Endothelial cell of umbilical vein (primary cell): ENCODE results near the gene CLIC4. TPM values are rescaled to one million over a fixed set of nuclear protein-coding genes. Genes with fewer than 3 reads are reported as not detected.

ENCODE experiments used
- BruUV-seq: library from RNA; stranded (reverse); fragments of 400-500 nt; replicated peaks from 2 replicates; lab custom pipeline; 2021; lab: Mats Ljungman, UMichigan
- CTCF ChIA-PET: fragments of 300-600, 350-600 bp; sonication (Branson Sonifier 250); formaldehyde crosslinking; loops from one replicate; lab custom pipeline; 2021; ENCODE audit warnings: antibody characterized with exemption, inconsistent platforms; lab: Charles Lee
- POLR2A ChIA-PET: fragments of 300-600, 350-600 bp; sonication (Branson Sonifier 250); formaldehyde crosslinking; loops from one replicate; lab custom pipeline; 2021; ENCODE audit warnings: antibody characterized with exemption, inconsistent platforms; lab: Charles Lee
- DNase-seq: peaks from one replicate; pipeline ENCODE4 v3.0.0-alpha.2; 2011; ENCODE audit warnings: low read depth, low spot score
- FAIRE-seq: peaks from 2 replicates; lab custom pipeline; 2011; peaks lifted over from hg19 to GRCh38; lab: Jason Lieb, UNC
- H2AFZ ChIP-seq: 2 replicates; pipeline ENCODE4 v1.6.0; 2012; ENCODE audit warnings: low read depth, low read length, control low read depth, inconsistent platforms
- H3K27ac ChIP-seq: 2 replicates; pipeline ENCODE4 v1.5.1; 2011; ENCODE audit warnings: low read depth, mild to moderate bottlenecking, control low read depth, low read length, moderate library complexity; ENCODE audit not compliant: insufficient read depth
- H3K27me3 ChIP-seq, 2 experiments: 2 replicates each; pipeline versions ENCODE4 v1.6.0 to v1.6.1; 2011; ENCODE audit warnings: low read length in 2 of 2, mixed read lengths in 1 of 2; ENCODE audit not compliant: control insufficient read depth in 2 of 2, insufficient read depth in 2 of 2
- H3K36me3 ChIP-seq, 2 experiments: 2 replicates in 1 of 2; 3 replicates in 1 of 2; pipeline ENCODE4 v1.5.1; 2011; ENCODE audit warnings: low read length in 2 of 2, mild to moderate bottlenecking in 1 of 2, moderate library complexity in 1 of 2; ENCODE audit not compliant: control insufficient read depth in 2 of 2, insufficient read depth in 2 of 2; ENCODE audit errors: extremely low read depth in 1 of 2
- H3K4me1 ChIP-seq: 3 replicates; pipeline ENCODE4 v1.5.1; 2011; ENCODE audit warnings: mild to moderate bottlenecking, low read length; ENCODE audit not compliant: control insufficient read depth, insufficient read depth; ENCODE audit errors: extremely low read depth
- H3K4me2 ChIP-seq: 2 replicates; pipeline ENCODE4 v1.6.1; 2011; ENCODE audit warnings: low read length, control low read depth, mixed read lengths; ENCODE audit not compliant: insufficient read depth
- H3K4me3 ChIP-seq, 3 experiments: fragments of 200-600 bp in 1 of 3; sonication (generic), shearing (Covaris generic) in 1 of 3; replicated peaks in 1 of 3; 2 replicates each; pipeline ENCODE4 v1.5.1; 2011 to 2016; ENCODE audit warnings: control low read depth in 3 of 3, low read length in 3 of 3, mild to moderate bottlenecking in 2 of 3, inconsistent platforms in 1 of 3, low read depth in 1 of 3, moderate library complexity in 1 of 3; ENCODE audit not compliant: insufficient read depth in 1 of 3
- H3K79me2 ChIP-seq: 2 replicates; pipeline ENCODE4 v1.6.0; 2012; ENCODE audit warnings: low read length, inconsistent platforms; ENCODE audit not compliant: control insufficient read depth, insufficient read depth
- H3K9ac ChIP-seq: replicated peaks from 2 replicates; pipeline ENCODE3; 2011; ENCODE audit warnings: low read length, control low read depth; ENCODE audit not compliant: insufficient read depth; ENCODE audit errors: extremely low read depth
- H3K9me1 ChIP-seq: replicated peaks from 3 replicates; pipeline ENCODE4 v1.6.0; 2011; ENCODE audit warnings: mild to moderate bottlenecking, low read length; ENCODE audit not compliant: control insufficient read depth, insufficient read depth; ENCODE audit errors: extremely low read depth
- H3K9me3 ChIP-seq: replicated peaks from 2 replicates; pipeline ENCODE4 v1.5.1; 2012; ENCODE audit warnings: low read length, inconsistent platforms; ENCODE audit not compliant: control insufficient read depth, insufficient read depth
- H4K20me1 ChIP-seq: replicated peaks from 2 replicates; pipeline ENCODE3; 2011; ENCODE audit warnings: mild to moderate bottlenecking, low read length; ENCODE audit not compliant: control insufficient read depth, insufficient read depth; ENCODE audit errors: extremely low read depth
- CTCF ChIP-seq, 2 donors: IDR thresholded peaks; 1 replicate in 1 of 2; 2 replicates in 1 of 2; pipeline ENCODE4 v1.5.1; 2011; ENCODE audit warnings: low read length in 2 of 2, mild to moderate bottlenecking in 2 of 2, moderate library complexity in 2 of 2, control low read depth in 1 of 2, inconsistent platforms in 1 of 2, low read depth in 1 of 2; ENCODE audit not compliant: insufficient read depth in 1 of 2; ENCODE audit errors: extremely low read depth in 1 of 2
- EZH2 ChIP-seq: IDR thresholded peaks from 2 replicates; pipeline ENCODE4 v1.6.1; 2012; ENCODE audit warnings: borderline replicate concordance, low read depth, mild to moderate bottlenecking, moderate library complexity, low read length, inconsistent platforms; ENCODE audit not compliant: severe bottlenecking
- GATA2 ChIP-seq: IDR thresholded peaks from 2 replicates; pipeline ENCODE4 v1.7.0; 2011; ENCODE audit warnings: low read depth, mild to moderate bottlenecking, moderate library complexity, mixed read lengths, low read length; ENCODE audit not compliant: insufficient read length, insufficient read depth
- MAX ChIP-seq: IDR thresholded peaks from 2 replicates; pipeline ENCODE4 v1.6.1; 2011; ENCODE audit not compliant: insufficient read depth, insufficient read length
- POLR2AphosphoS5 ChIP-seq: IDR thresholded peaks from 2 replicates; pipeline ENCODE4 v1.6.1; 2012; ENCODE audit warnings: low read depth, mild to moderate bottlenecking, control low read depth, low read length, moderate library complexity; ENCODE audit not compliant: insufficient read depth
- dilution Hi-C: fragments of 300-500 bp; cut with MboI; formaldehyde crosslinking; loops from one replicate; pipeline ENCODE4 v1.15.0; 2019; ENCODE audit warnings: low sequenced_read_pairs; ENCODE audit not compliant: extremely low pct_ligation_motif_present
- intact Hi-C: fragments of 100-400 bp; cut with micrococcal nuclease; formaldehyde crosslinking; loops from one replicate; pipeline ENCODE4 v1.10.0; 2022
- polyA plus RNA-seq, 4 experiments: library from polyadenylated mRNA; depleted of rRNA in 3 of 4; stranded (reverse) in 3 of 4; unstranded in 1 of 4; fragments of >200 nt; gene quantifications; 2 replicates each; pipeline versions ENCODE4 v1.2.1 to v1.2.3, GENCODE V29; 2011 to 2012; ENCODE audit warnings: missing spikeins in 1 of 4
- total RNA-seq: library from RNA; stranded (reverse); gene quantifications from 2 replicates; pipeline ENCODE4 v1.2.3, GENCODE V29; 2021

Gene CLIC4
- total and polyA plus RNA-seq, 2 donors (not counting 3 experiments of a cell fraction or from before 2014, with no cell fraction given), result 97.5 to 330 TPM

GRCh38 chr1:24888971-24889676, 143.9 kb downstream of the CLIC4 start:
- no peak for FAIRE-seq
- TF ChIP-seq EZH2, result no peak
- no peak for TF ChIP-seq MAX
- no peak for TF ChIP-seq CTCF (IDR thresholded peaks at IDR 0.05; ENCODE audit: extremely low read depth in 1 of 2, insufficient read depth in 1 of 2, low read depth in 1 of 2, low read length in 2 of 2)
- no peak for TF ChIP-seq GATA2
- no peak for TF ChIP-seq POLR2AphosphoS5
- Histone ChIP-seq H3K9ac (no peak overlapping the region), H3K27me3 (peaks cover 0 to 4% of the 10 kb centered on the region in 2 experiments), H2AFZ (no peak overlapping the region), H3K36me3 (no peaks in the 10 kb centered on the region), H3K4me2 (no peak overlapping the region), H3K9me1 (no peaks in the 10 kb centered on the region), H3K4me3 (no peak overlapping the region), H3K9me3 (no peaks in the 10 kb centered on the region), H3K79me2 (no peaks in the 10 kb centered on the region), H4K20me1 (no peaks in the 10 kb centered on the region), H3K4me1 (no peaks in the 10 kb centered on the region), H3K27ac (no peak overlapping the region)
- dilution Hi-C loops, result no loop called here
- DNase-seq, result no peak
- BruUV-seq, result no TSS peak
- CTCF ChIA-PET, result interaction anchor here (2.3 kb wide), 1 partner anchor 9 kb away, joined by 9 read pairs; no protein-coding TSS in a partner anchor
- POLR2A ChIA-PET, result no interaction called here
- intact Hi-C loops, result no loop called here
